Measurements from ENCODE around the gene ABCA2. TPM values are rescaled to one million over a fixed set of nuclear protein-coding genes. Genes with fewer than 3 reads are reported as not detected.

Gene ABCA2
- total RNA-seq, 1 experiment from 2014 or later: 19.2 TPM

- no peak for TF ChIP-seq ATF2 (CRISPR knock-in tag; IDR thresholded peaks at IDR 0.05; ENCODE audit: borderline replicate concordance, low read depth)
- no peak for TF ChIP-seq CREM (CRISPR knock-in tag; IDR thresholded peaks at IDR 0.05)
Measured at GRCh38 chr9:137073992-137074399, 46.0 kb upstream of the ABCA2 start (continued).

- Mint-ChIP-seq H3K9me3 (no peaks in the 10 kb centered on the region), H3K27me3 (ENCODE audit: low read depth) (peaks cover 7% of the 10 kb centered on the region), H3K36me3 (no peaks in the 10 kb centered on the region), H3K4me3 (peak overlapping the region; percentile 71), H3K4me1 (peaks cover 36% of the 10 kb centered on the region), H3K27ac (peak overlapping the region; percentile 95)
- POLR2A ChIA-PET: interaction anchor here (0.6 to 2.9 kb wide), 3 partner anchors 14 to 170 kb away, joined by 3 to 21 read pairs (median 5); partner anchors contain the start of gene MAN1B1
- DNase-seq (ENCODE audit: low spot score): no peak
- TF ChIP-seq STAT6 (CRISPR knock-in tag; conservative IDR thresholded peaks at IDR 0.05; ENCODE audit: low read depth) (no peak), ZNF281 (CRISPR knock-in tag; IDR thresholded peaks at IDR 0.05) (no peak), SMAD4 (CRISPR knock-in tag; IDR thresholded peaks at IDR 0.05) (no peak), CBFB (CRISPR knock-in tag; IDR thresholded peaks at IDR 0.05; ENCODE audit: low read depth) (no peak), ERG (CRISPR knock-in tag; IDR thresholded peaks at IDR 0.05) (no peak), GRHL2 (CRISPR knock-in tag; IDR thresholded peaks at IDR 0.05; ENCODE audit: insufficient replicate concordance, severe bottlenecking) (no peak)
- no peak for ATAC-seq
- CTCF ChIA-PET: interaction anchor here (1.0 to 10.4 kb wide), 19 partner anchors 15 to 308 kb away, joined by 3 to 240 read pairs (median 7); partner anchors contain the start of genes ABCA2, ENTPD2, MAN1B1 and NPDC1
Measured at GRCh38 chr9:137071282-137071681, 43.2 kb upstream of the ABCA2 start.

- Mint-ChIP-seq H3K27me3 (ENCODE audit: low read depth) (peaks cover 3% of the 10 kb centered on the region; the same call in 1 of the 2 replicates), H3K9me3 (no peaks in the 10 kb centered on the region), H3K36me3 (no peaks in the 10 kb centered on the region), H3K4me3 (peak overlapping the region; percentile 71), H3K4me1 (peaks cover 36% of the 10 kb centered on the region), H3K27ac (peak overlapping the region; percentile 95)
- DNase-seq (ENCODE audit: low spot score) (no peak), ATAC-seq (peak; percentile 8)
- ChIA-PET CTCF (interaction anchor here (0.7 to 10.4 kb wide), 28 partner anchors 11 to 352 kb away, joined by 3 to 240 read pairs (median 6); partner anchors contain the start of genes ABCA2, ENTPD2, EXD3 and MAN1B1), POLR2A (interaction anchor here (0.6 to 2.9 kb wide), 7 partner anchors 14 to 170 kb away, joined by 3 to 21 read pairs (median 5); partner anchors contain the start of genes MAN1B1 and TPRN)
- no peak for TF ChIP-seq CTCF (IDR thresholded peaks at IDR 0.05)
- TF ChIP-seq ZNF121 (CRISPR knock-in tag; IDR thresholded peaks at IDR 0.05): peak; percentile 8; the same call in 1 of the 2 replicates
Measured at GRCh38 chr9:137070906-137071275, 42.9 kb upstream of the ABCA2 start.
